Hepatocyte (in vitro differentiated cells): ENCODE data around the gene SYT8. TPM values are rescaled to one million over a fixed set of nuclear protein-coding genes. Genes with fewer than 3 reads are reported as not detected.

Experiments used
- DNase-seq: peaks from one replicate; pipeline ENCODE4 v3.0.0-alpha.2; 2016; ENCODE audit warnings: low spot score
- H2AFZ ChIP-seq: fragments of 200-600 bp; sonication (generic); 2 replicates; pipeline ENCODE4 v1.6.0; 2016; ENCODE audit warnings: antibody characterized with exemption, mild to moderate bottlenecking
- H3K27ac ChIP-seq: fragments of 200-600 bp; sonication (generic); 2 replicates; pipeline ENCODE4 v1.5.1; 2016; ENCODE audit warnings: mild to moderate bottlenecking
- H3K27me3 ChIP-seq: fragments of 200-600 bp; sonication (generic); 2 replicates; pipeline ENCODE4 v1.6.1; 2016
- H3K36me3 ChIP-seq: fragments of 200-600 bp; sonication (generic); replicated peaks from 2 replicates; pipeline ENCODE4 v1.5.1; 2016; ENCODE audit warnings: low read depth; ENCODE audit not compliant: insufficient read depth
- H3K4me1 ChIP-seq: fragments of 200-600 bp; sonication (generic); 2 replicates; pipeline ENCODE4 v1.5.1; 2016; ENCODE audit warnings: mild to moderate bottlenecking, moderate library complexity; ENCODE audit not compliant: insufficient read depth
- H3K4me2 ChIP-seq: fragments of 200-600 bp; sonication (generic); 2 replicates; pipeline ENCODE4 v1.6.0; 2016
- H3K4me3 ChIP-seq: fragments of 200-600 bp; sonication (generic); 2 replicates; pipeline ENCODE4 v1.5.1; 2016; ENCODE audit warnings: mild to moderate bottlenecking
- H3K79me2 ChIP-seq: fragments of 200-600 bp; sonication (generic); 2 replicates; pipeline ENCODE4 v1.6.0; 2017; ENCODE audit warnings: mild to moderate bottlenecking
- H3K9me2 ChIP-seq: fragments of 200-600 bp; sonication (generic); replicated peaks from 2 replicates; pipeline ENCODE4 v1.6.0; 2017; ENCODE audit warnings: mild to moderate bottlenecking; ENCODE audit not compliant: insufficient read depth
- H3K9me3 ChIP-seq: fragments of 200-600 bp; sonication (generic); 2 replicates; pipeline ENCODE4 v1.5.1; 2016; ENCODE audit warnings: low read depth, mild to moderate bottlenecking
- H4K20me1 ChIP-seq: fragments of 200-600 bp; sonication (generic); 2 replicates; pipeline ENCODE4 v1.6.0; 2016; ENCODE audit warnings: mild to moderate bottlenecking; ENCODE audit not compliant: insufficient read depth, poor library complexity, severe bottlenecking
- CTCF ChIP-seq: fragments of 200-600 bp; sonication (generic); IDR thresholded peaks from 2 replicates; pipeline ENCODE4 v1.5.1; 2016; ENCODE audit warnings: antibody characterized with exemption, mild to moderate bottlenecking; ENCODE audit not compliant: poor library complexity
- EZH2 ChIP-seq: fragments of 200-600 bp; sonication (generic); IDR thresholded peaks from 2 replicates; pipeline ENCODE4 v1.6.1; 2016; ENCODE audit warnings: antibody characterized with exemption, mild to moderate bottlenecking, borderline replicate concordance
- EZH2phosphoT487 ChIP-seq: fragments of 200-600 bp; sonication (generic); IDR thresholded peaks from one replicate; pipeline ENCODE4 v1.6.1; 2018; ENCODE audit warnings: antibody characterized with exemption, mild to moderate bottlenecking, low read depth, moderate library complexity; ENCODE audit not compliant: unreplicated experiment, severe bottlenecking
- WGBS: methylation state at CpG from one replicate; pipeline ENCODE4 v1.1.6; 2016; ENCODE audit warnings: low lambda C conversion rate; ENCODE audit errors: missing lambda C conversion rate; 5-methylcytosine and 5-hydroxymethylcytosine counted together
- polyA plus RNA-seq: library from polyadenylated mRNA; unstranded; fragments of >200 nt; fragmentation: Nextera tagmentation; extraction: Ambion mirVana; gene quantifications from 2 replicates; pipeline ENCODE4 v1.2.1, GENCODE V29; 2016
- total RNA-seq: library from RNA; depleted of rRNA; stranded (reverse); fragments of >200 nt; gene quantifications from 2 replicates; pipeline ENCODE4 v1.2.3, GENCODE V29; 2014

SYT8 gene
- total and polyA plus RNA-seq, 2 experiments from 2014 or later = 6.3 to 29.2 TPM

- 92% methylated on average over 8 of the region's 9 CpGs for WGBS
- DNase-seq = no peak
- Histone ChIP-seq H3K4me2 (no peak overlapping the region), H3K4me1 (peaks cover 15% of the 10 kb centered on the region), H3K36me3 (no peaks in the 10 kb centered on the region), H3K4me3 (no peak overlapping the region), H2AFZ (no peak overlapping the region), H4K20me1 (no peaks in the 10 kb centered on the region), H3K27ac (no peak overlapping the region), H3K79me2 (no peaks in the 10 kb centered on the region), H3K27me3 (no peaks in the 10 kb centered on the region), H3K9me3 (no peaks in the 10 kb centered on the region), H3K9me2 (no peaks in the 10 kb centered on the region)
- no peak for TF ChIP-seq CTCF
- TF ChIP-seq EZH2 = no peak
- no peak for TF ChIP-seq EZH2phosphoT487
These were observed 11.7 kb downstream of the SYT8 start for GRCh38 chr11:1846453-1846932.

- Histone ChIP-seq H3K9me3 (no peaks in the 10 kb centered on the region), H3K4me2 (no peak overlapping the region), H3K79me2 (no peaks in the 10 kb centered on the region), H3K9me2 (no peaks in the 10 kb centered on the region), H3K27ac (no peak overlapping the region), H2AFZ (no peak overlapping the region), H4K20me1 (no peaks in the 10 kb centered on the region), H3K36me3 (no peaks in the 10 kb centered on the region), H3K27me3 (no peaks in the 10 kb centered on the region), H3K4me1 (peaks cover 15% of the 10 kb centered on the region), H3K4me3 (no peak overlapping the region)
- TF ChIP-seq EZH2phosphoT487 (no peak), EZH2 (no peak), CTCF (no peak)
- no peak for DNase-seq
- WGBS = 94% methylated on average over 23 of the region's 34 CpGs
These were observed 12.4 kb downstream of the SYT8 start for GRCh38 chr11:1847006-1847735.

- no peaks in the 10 kb centered on the region for H3K36me3 ChIP-seq
- no peak overlapping the region for H2AFZ ChIP-seq
- no peaks in the 10 kb centered on the region for H3K27me3 ChIP-seq
- H4K20me1 ChIP-seq = no peaks in the 10 kb centered on the region
- H3K9me3 ChIP-seq = no peaks in the 10 kb centered on the region
- H3K9me2 ChIP-seq = no peaks in the 10 kb centered on the region
- H3K79me2 ChIP-seq = no peaks in the 10 kb centered on the region
- peaks cover 15% of the 10 kb centered on the region for H3K4me1 ChIP-seq
- TF ChIP-seq EZH2 (no peak), EZH2phosphoT487 (no peak), CTCF (no peak)
- H3K27ac ChIP-seq = no peak overlapping the region
- 93% methylated on average over 18 of the region's 18 CpGs for WGBS
- H3K4me2 ChIP-seq = no peak overlapping the region
- no peak overlapping the region for H3K4me3 ChIP-seq
- no peak for DNase-seq
These were observed 13.3 kb downstream of the SYT8 start for GRCh38 chr11:1847926-1848639.
